ENCODE data around the gene PPP1R2C.

PPP1R2C gene

DNA sequence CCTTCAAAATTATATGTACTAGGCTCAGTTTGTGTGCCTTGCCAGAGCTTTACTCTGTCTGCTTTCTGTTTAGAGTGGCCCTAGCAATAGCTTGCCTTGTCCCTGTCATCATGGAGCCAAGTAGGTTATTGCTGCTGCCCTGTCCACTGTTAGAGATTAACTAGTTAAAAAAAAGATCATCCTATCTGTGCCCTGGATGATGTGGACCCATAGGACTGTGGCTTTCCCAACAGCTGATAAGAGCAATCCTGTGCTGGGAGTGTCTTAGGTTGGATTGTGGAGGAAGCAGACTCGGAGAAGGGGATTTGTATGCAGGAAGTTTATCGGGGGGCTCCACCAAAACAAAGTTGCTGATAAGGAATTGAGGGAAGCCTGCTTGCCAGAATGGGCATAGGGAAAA, 23.8 kb downstream of the PPP1R2C start:
- ChIA-PET POLR2A (ENCODE audit: low non-redundant PET) (no interaction called here), CTCF (no interaction called here)
- no peak overlapping the region for H3K27ac ChIP-seq
- DNase-seq (ENCODE audit: low spot score), result no peak
- TF ChIP-seq CTCF (conservative IDR thresholded peaks at IDR 0.05; ENCODE audit: low read depth), result no peak

DNA sequence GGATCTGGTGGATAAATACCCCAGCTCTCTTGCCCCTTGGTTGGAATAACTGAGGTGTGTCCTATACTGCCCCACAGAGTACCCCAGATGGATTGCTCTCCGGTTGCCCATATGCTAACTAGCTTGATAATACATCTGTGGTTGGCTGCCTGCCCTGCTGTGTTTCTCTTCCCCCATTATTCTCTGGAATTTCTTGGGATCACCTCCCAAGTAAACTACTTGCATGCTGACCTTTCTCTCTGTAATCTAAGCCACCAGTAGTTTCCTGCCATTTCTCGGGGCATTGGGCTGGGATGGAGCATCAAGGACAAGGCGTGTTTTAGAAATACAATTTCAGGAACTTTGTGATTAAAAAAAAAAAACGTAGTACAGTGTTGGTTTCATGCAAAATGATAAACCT, 25.2 kb downstream of the PPP1R2C start:
- DNase-seq (ENCODE audit: low spot score), result no peak
- ChIA-PET POLR2A (ENCODE audit: low non-redundant PET) (no interaction called here), CTCF (no interaction called here)
- no peak overlapping the region for H3K27ac ChIP-seq
- no peak for TF ChIP-seq CTCF (conservative IDR thresholded peaks at IDR 0.05; ENCODE audit: low read depth)

DNA sequence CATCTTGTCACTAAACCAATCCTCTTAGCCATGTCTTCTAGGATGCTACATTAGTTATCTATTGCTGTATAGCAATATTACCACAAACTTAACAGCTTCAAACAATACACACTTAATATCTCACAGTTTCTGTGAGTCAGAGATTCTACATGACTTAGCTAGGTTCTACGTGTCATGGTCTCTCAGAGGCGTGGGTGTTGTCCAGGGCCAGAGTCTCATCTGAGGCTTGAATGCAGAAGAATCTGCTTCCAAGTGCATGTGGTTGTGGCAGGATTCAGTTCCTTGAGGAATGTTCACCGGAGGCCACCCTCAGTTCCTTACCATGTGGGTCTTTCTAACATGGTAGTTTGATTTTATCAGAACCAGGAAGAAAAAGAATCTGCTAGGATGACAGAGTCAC, 26.4 kb downstream of the PPP1R2C start:
- H3K27ac ChIP-seq, result no peak overlapping the region
- ChIA-PET CTCF (no interaction called here), POLR2A (ENCODE audit: low non-redundant PET) (no interaction called here)
- no peak for DNase-seq (ENCODE audit: low spot score)
- TF ChIP-seq CTCF (conservative IDR thresholded peaks at IDR 0.05; ENCODE audit: low read depth), result no peak

GRCh38 chrX:42748067-42748850, 29.7 kb downstream of the PPP1R2C start:
- DNase-seq (ENCODE audit: low spot score), result peak; percentile 21
- POLR2A ChIA-PET (ENCODE audit: low non-redundant PET), result no interaction called here
- TF ChIP-seq CTCF (conservative IDR thresholded peaks at IDR 0.05; ENCODE audit: low read depth), result no peak
- CTCF ChIA-PET, result interaction anchor here (0.6 kb wide), 1 partner anchor 1011 kb away, joined by 3 read pairs; no protein-coding TSS in a partner anchor
- no peak overlapping the region for H3K27ac ChIP-seq

- ChIA-PET POLR2A (ENCODE audit: low non-redundant PET) (no interaction called here), CTCF (no interaction called here)
- H3K27ac ChIP-seq, result no peak overlapping the region
- no peak for TF ChIP-seq CTCF (conservative IDR thresholded peaks at IDR 0.05; ENCODE audit: low read depth)
- DNase-seq (ENCODE audit: low spot score), result no peak
Observed at GRCh38 chrX:42746606-42747005, 31.4 kb downstream of the PPP1R2C start.

DNA sequence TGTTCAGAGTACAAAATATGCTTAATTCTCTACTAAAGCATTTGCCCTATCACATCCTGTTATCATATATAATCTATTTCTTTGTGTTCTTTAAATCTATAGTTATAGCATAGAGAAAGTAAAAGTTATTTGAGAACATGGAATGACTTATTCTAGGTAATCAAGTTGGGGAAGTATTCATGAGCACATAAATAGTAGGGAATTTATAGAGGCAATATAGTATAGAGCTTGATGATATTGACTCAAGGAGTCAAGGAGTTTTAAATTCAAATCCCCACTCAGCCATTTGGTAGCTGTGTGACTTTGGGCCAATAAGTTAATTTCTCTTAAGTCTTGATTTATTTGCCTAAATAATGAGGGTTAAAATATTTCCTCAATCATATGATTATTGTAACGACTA, 37.5 kb downstream of the PPP1R2C start:
- ChIA-PET CTCF (no interaction called here), POLR2A (ENCODE audit: low non-redundant PET) (no interaction called here)
- TF ChIP-seq CTCF (conservative IDR thresholded peaks at IDR 0.05; ENCODE audit: low read depth), result no peak
- no peak for DNase-seq (ENCODE audit: low spot score)
- no peak overlapping the region for H3K27ac ChIP-seq

Measured in RWPE1 (cell line).